K562 (cell line): Measurements from ENCODE around the gene SURF6. TPM values are rescaled to one million over a fixed set of nuclear protein-coding genes. Genes with fewer than 3 reads are reported as not detected.

Source experiments
- ATAC-seq: fragments of 200-7000 bp; cut with Tn5 transposase; 3 replicates; pipeline ENCODE4 v1.9.1; 2020; ENCODE audit warnings: moderate library complexity
- BruUV-seq: library from RNA; stranded (reverse); fragments of 400-500 nt; replicated peaks from 2 replicates; lab custom pipeline; 2021; lab: Mats Ljungman, UMichigan
- CTCF ChIA-PET: fragments of 300-600 bp; formaldehyde crosslinking; extraction: SDS; loops from one replicate; lab custom pipeline; 2021; ENCODE audit warnings: low intra/inter-chr PET ratio; lab: Yijun Ruan, JAX
- POLR2A ChIA-PET: fragments of 300-600, 350-650 bp; sonication (Branson Sonifier 250); formaldehyde crosslinking; extraction: SDS; loops from one replicate; lab custom pipeline; 2021; ENCODE audit warnings: antibody characterized with exemption, inconsistent platforms; lab: Yijun Ruan, JAX
- DNase-seq, 4 experiments: peaks; one replicate each; pipeline versions ENCODE4 v3.0.0 to v3.0.0-alpha.2; 2011 to 2018; ENCODE audit warnings: low spot score in 3 of 4, mixed read lengths in 3 of 4; ENCODE audit errors: extremely low read depth in 1 of 4
- FAIRE-seq: peaks from 2 replicates; lab custom pipeline; 2011; peaks lifted over from hg19 to GRCh38; lab: Jason Lieb, UNC
- H2AFZ ChIP-seq: 2 replicates; pipeline ENCODE4 v1.6.0; 2011; ENCODE audit warnings: low read depth, low read length, control low read depth, inconsistent platforms
- H3K27ac ChIP-seq: fragments of 200-600 bp; 3 replicates; pipeline ENCODE4 v1.8.0; 2011; ENCODE audit warnings: low read depth, mild to moderate bottlenecking, control low read depth, inconsistent platforms, low read length, moderate library complexity, mixed read lengths; ENCODE audit errors: extremely low read depth
- H3K27me3 ChIP-seq, 2 experiments: fragments of 300-600 bp in 1 of 2; 2 replicates in 1 of 2; 3 replicates in 1 of 2; pipeline versions ENCODE4 v1.6.0 to v1.8.0; 2011; ENCODE audit warnings: inconsistent platforms in 2 of 2, low read length in 2 of 2, mild to moderate bottlenecking in 1 of 2, mixed read lengths in 1 of 2, moderate library complexity in 1 of 2; ENCODE audit not compliant: control insufficient read depth in 2 of 2, insufficient read depth in 2 of 2
- H3K36me3 ChIP-seq: fragments of 300-600 bp; 3 replicates; pipeline ENCODE4 v1.8.0; 2011; ENCODE audit warnings: mild to moderate bottlenecking, low read length, inconsistent platforms; ENCODE audit not compliant: control insufficient read depth, insufficient read depth
- H3K4me1 ChIP-seq, 2 experiments: fragments of 200-600 bp in 1 of 2; replicated peaks in 1 of 2; 2 replicates in 1 of 2; 3 replicates in 1 of 2; pipeline versions ENCODE4 v1.5.1 to v1.8.0; 2011; ENCODE audit warnings: inconsistent platforms in 2 of 2, low read length in 2 of 2, mild to moderate bottlenecking in 1 of 2, mixed read lengths in 1 of 2, moderate library complexity in 1 of 2; ENCODE audit not compliant: control insufficient read depth in 2 of 2, insufficient read depth in 2 of 2
- H3K4me2 ChIP-seq: 2 replicates; pipeline ENCODE4 v1.6.1; 2011; ENCODE audit warnings: low read length, control low read depth, inconsistent platforms, mixed read lengths; ENCODE audit not compliant: insufficient read depth
- H3K4me3 ChIP-seq: fragments of 200-600 bp; sonication (generic), shearing (Covaris generic); 2 replicates; pipeline ENCODE4 v1.5.1; 2016; ENCODE audit warnings: control low read depth, inconsistent platforms
- H3K79me2 ChIP-seq: fragments of 200-600 bp; 3 replicates; pipeline ENCODE4 v1.8.0; 2011; ENCODE audit warnings: low read length, inconsistent platforms; ENCODE audit not compliant: control insufficient read depth, insufficient read depth
- H3K9ac ChIP-seq, 2 experiments: 2 replicates each; pipeline versions ENCODE4 v1.6.0 to v1.6.1; 2011; ENCODE audit warnings: low read depth in 2 of 2, low read length in 2 of 2, control low read depth in 1 of 2, inconsistent platforms in 1 of 2, mild to moderate bottlenecking in 1 of 2, mixed read lengths in 1 of 2; ENCODE audit not compliant: insufficient read depth in 1 of 2
- H3K9me1 ChIP-seq: one replicate; pipeline ENCODE4 v1.6.0; 2011; ENCODE audit warnings: inconsistent platforms, mild to moderate bottlenecking, low read length, moderate library complexity; ENCODE audit not compliant: control insufficient read depth, insufficient read depth
- H3K9me3 ChIP-seq: replicated peaks from 2 replicates; pipeline ENCODE4 v1.5.1; 2011; ENCODE audit warnings: low read depth, low read length, inconsistent platforms; ENCODE audit not compliant: control insufficient read depth, insufficient read depth
- H4K20me1 ChIP-seq: replicated peaks from 2 replicates; pipeline ENCODE4 v1.6.1; 2011; ENCODE audit warnings: low read length, inconsistent platforms, mixed read lengths; ENCODE audit not compliant: control insufficient read depth, insufficient read depth
- AFF4 ChIP-seq: sonication (generic); formaldehyde crosslinking; IDR thresholded peaks from 2 replicates; pipeline ENCODE4 v1.8.0; 2023; ENCODE audit warnings: mild to moderate bottlenecking, missing genetic modification reagents
- HDAC1 ChIP-seq, 2 experiments: fragments of 450-650 bp; IDR thresholded peaks; 2 replicates each; pipeline ENCODE4 v1.6.1; 2016 to 2017; ENCODE audit warnings: inconsistent platforms in 1 of 2, mild to moderate bottlenecking in 1 of 2, moderate library complexity in 1 of 2
- PURB ChIP-seq: sonication (generic); formaldehyde crosslinking; IDR thresholded peaks from 2 replicates; pipeline ENCODE4 v1.9.0; 2021; ENCODE audit warnings: low read depth, mild to moderate bottlenecking, missing genetic modification reagents
- RNF219 ChIP-seq: fragments of 250-450 bp; sonication (Bioruptor Pico); IDR thresholded peaks from 2 replicates; pipeline ENCODE4 v1.5.0; 2022; ENCODE audit warnings: mild to moderate bottlenecking
- ZNF24 ChIP-seq: fragments of 450-650 bp; IDR thresholded peaks from 2 replicates; pipeline ENCODE4 v1.6.1; 2016
- ZNF561 ChIP-seq: fragments of 450-650 bp; formaldehyde crosslinking; conservative IDR thresholded peaks from 2 replicates; pipeline ENCODE4 v1.4.0; 2020; ENCODE audit warnings: mild to moderate bottlenecking, moderate library complexity
- WGBS: fragments of 100-300 bp; shearing (Covaris generic); methylation state at CpG from one replicate; pipeline ENCODE4 v1.1.6; 2016; ENCODE audit warnings: low coverage, mixed read lengths; ENCODE audit not compliant: insufficient coverage; ENCODE audit errors: missing lambda C conversion rate; 5-methylcytosine and 5-hydroxymethylcytosine counted together
- in situ Hi-C: fragments of 300-500 bp; cut with MboI; formaldehyde crosslinking; loops from 4 replicates; pipeline ENCODE4 v1.15.0; 2018; ENCODE audit warnings: inconsistent platforms, mixed read lengths
- intact Hi-C: fragments of 100-400 bp; cut with micrococcal nuclease; formaldehyde crosslinking; loops from 2 replicates; pipeline ENCODE4 v1.14.2; 2022
- polyA plus RNA-seq, 8 experiments: library from polyadenylated mRNA; depleted of rRNA in 4 of 8; stranded (reverse) in 5 of 8; unstranded in 3 of 8; fragments of >200 nt; fragmentation: Nextera tagmentation in 2 of 8; fragmentation: Illumina TruSeq in 1 of 8; extraction: Ambion mirVana in 2 of 8; extraction: Trizol in 1 of 8; gene quantifications; 2 replicates each; pipeline versions ENCODE4 v1.2.1 to v1.2.3, GENCODE V29; 2011 to 2014; ENCODE audit warnings: inconsistent platforms in 1 of 8, missing spikeins in 1 of 8
- total RNA-seq, 7 experiments: library from RNA; depleted of rRNA in 6 of 7; stranded (reverse); fragments of >200 nt in 6 of 7; fragmentation: Illumina TruSeq in 2 of 7; extraction: Trizol in 2 of 7; gene quantifications; 2 replicates each; pipeline versions ENCODE4 v1.2.1 to v1.2.3, GENCODE V29; 2011 to 2021; ENCODE audit warnings: low replicate concordance in 1 of 7

SURF6 gene
- total and polyA plus RNA-seq, 9 of the 15 experiments (the other 6 are each of a cell fraction or from before 2014, with no cell fraction given) = 1.4 to 68.3 (median 14.7) TPM

GRCh38 chr9:133304158-133304470 lies 31.9 kb downstream of the SURF6 start:
- BruUV-seq = no TSS peak

More at GRCh38 chr9:133304158-133304470, 31.9 kb downstream of the SURF6 start:
- H4K20me1 ChIP-seq = no peaks in the 10 kb centered on the region
- TF ChIP-seq PURB (CRISPR knock-in tag) (no peak), ZNF24 (no peak), AFF4 (CRISPR knock-in tag) (no peak), ZNF561 (CRISPR knock-in tag) (no peak), RNF219 (CRISPR knock-in tag) (no peak), HDAC1 (IDR thresholded peaks at IDR 0.05) (no peak)
- no peak overlapping the region for H3K4me2 ChIP-seq
- in situ Hi-C loops = no loop called here
- peaks cover under 1% of the 10 kb centered on the region; the same call in 1 of the 2 replicates for H3K9me3 ChIP-seq
- no peaks in the 10 kb centered on the region for H3K9me1 ChIP-seq
- intact Hi-C loops = no loop called here
- ATAC-seq (no peak), DNase-seq (no peak), FAIRE-seq (no peak)
- peaks cover 0 to 7% of the 10 kb centered on the region in 2 experiments; a peak in 1 of 5 replicates for H3K27me3 ChIP-seq
- H3K27ac ChIP-seq = no peak overlapping the region
- H3K4me3 ChIP-seq = no peak overlapping the region
- ChIA-PET CTCF (no interaction called here), POLR2A (no interaction called here)
- no peaks in the 10 kb centered on the region for H3K79me2 ChIP-seq
- no peak overlapping the region for H3K9ac ChIP-seq
- WGBS = 34% methylated on average over 11 of the region's 13 CpGs
- H3K36me3 ChIP-seq = no peaks in the 10 kb centered on the region
- H2AFZ ChIP-seq = no peak overlapping the region
- H3K4me1 ChIP-seq = peaks cover 3 to 20% of the 10 kb centered on the region in 2 experiments; a peak in 3 of 5 replicates
